ENCODE data around the gene DLG2.

DLG2 gene

GRCh38 chr11:83970061-83970671, 1657.0 kb downstream of the DLG2 start:
- no peak for DNase-seq (ENCODE audit: low read depth in 2 of 3, low spot score in 1 of 3)

- no peak for DNase-seq (ENCODE audit: low read depth in 2 of 3, low spot score in 1 of 3)
Measured at GRCh38 chr11:83957038-83957900, 1669.9 kb downstream of the DLG2 start.

DNA sequence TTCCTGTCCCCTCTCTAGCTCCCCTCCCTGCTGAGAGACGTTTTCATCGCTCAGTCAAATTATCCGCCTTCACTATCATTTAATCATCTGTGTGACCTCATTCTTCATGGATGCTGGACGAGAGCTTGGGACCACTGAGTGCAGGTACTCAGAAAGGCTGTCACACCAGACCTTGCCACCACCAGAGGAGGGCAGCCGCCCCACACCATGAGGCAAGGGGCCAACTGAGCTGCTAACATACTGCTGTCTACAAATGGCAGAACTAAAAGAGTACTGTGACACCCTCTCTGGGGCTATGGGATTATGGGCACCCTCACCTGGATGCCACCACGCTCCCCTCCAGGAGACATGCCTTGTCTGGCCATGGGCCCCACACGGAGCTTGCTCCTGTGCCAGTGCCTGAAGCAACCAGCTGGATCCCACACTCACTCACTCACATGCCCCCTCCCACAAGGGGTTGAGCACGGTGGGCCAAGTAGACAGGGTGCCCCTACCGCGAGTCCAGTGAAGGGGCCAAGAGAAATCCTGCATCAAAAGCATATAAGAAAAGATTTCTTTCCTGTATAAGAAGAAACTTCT, 1670.9 kb downstream of the DLG2 start:
- DNase-seq (ENCODE audit: low read depth in 2 of 3, low spot score in 1 of 3): no peak

DNA sequence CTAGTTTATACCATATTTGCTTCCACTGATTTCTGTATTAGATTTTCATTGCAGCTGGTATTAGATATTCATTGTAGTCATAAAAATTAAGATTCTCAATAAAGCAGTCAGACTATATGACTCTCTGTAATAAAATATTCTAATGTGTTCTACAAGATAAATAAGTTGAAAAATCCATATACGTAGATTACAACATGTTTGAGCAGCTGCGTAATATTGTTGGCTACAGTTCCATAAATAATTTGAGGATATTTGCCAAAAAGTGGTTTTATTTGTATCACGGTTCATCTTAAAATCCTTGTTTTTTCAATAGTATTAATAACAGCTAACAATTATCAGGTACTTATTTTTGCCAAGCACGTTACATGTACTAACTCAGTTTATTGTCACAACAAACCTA, 1672.4 kb downstream of the DLG2 start:
- DNase-seq (ENCODE audit: low read depth in 2 of 3, low spot score in 1 of 3): no peak

GRCh38 chr11:83951521-83951920, 1675.6 kb downstream of the DLG2 start:
- no peak for DNase-seq (ENCODE audit: low read depth in 2 of 3, low spot score in 1 of 3)

GRCh38 chr11:83948200-83948599, 1678.9 kb downstream of the DLG2 start:
- DNase-seq (ENCODE audit: low read depth in 2 of 3, low spot score in 1 of 3): no peak

DNA sequence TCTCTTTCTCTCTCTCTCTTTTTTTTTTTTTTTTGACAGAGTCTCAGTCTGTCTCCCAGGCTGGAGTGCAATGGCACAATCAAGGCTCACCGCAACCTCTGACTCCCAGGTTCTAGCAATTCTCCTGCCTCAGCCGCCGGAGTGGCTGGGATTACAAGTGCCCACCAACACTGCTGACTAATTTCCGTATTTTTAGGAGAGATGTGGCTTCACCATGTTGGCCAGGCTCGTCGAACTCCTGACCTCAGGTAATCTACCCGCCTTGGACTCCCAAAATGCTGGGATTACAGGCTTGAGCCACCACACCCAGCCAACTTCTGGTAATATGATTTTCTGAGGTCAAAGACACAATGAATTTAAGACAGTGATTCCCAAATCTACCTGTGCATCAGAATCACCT, 1681.2 kb downstream of the DLG2 start:
- DNase-seq (ENCODE audit: low read depth in 2 of 3, low spot score in 1 of 3): no peak

DNA sequence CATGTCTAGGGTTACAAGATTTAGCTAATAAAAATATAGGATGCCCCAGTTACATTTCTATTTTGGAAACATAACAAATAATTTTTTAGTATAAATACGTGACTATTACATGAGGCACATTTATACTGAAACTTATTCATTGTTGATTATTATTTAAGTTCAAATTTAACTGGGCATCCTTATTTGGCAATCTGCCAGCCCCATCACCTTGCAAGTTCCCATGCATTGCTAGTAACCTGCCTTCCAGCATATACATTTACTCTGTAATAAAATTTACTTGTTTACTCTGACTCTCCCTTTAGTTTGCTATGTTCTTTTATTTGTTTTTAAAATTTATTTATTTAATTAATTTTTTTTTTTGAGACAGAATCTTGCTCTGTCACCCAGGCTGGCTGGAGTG, 1686.1 kb downstream of the DLG2 start:
- DNase-seq (ENCODE audit: low read depth in 2 of 3, low spot score in 1 of 3): no peak

- no peak for DNase-seq (ENCODE audit: low read depth in 2 of 3, low spot score in 1 of 3)
Measured at GRCh38 chr11:83938148-83938547, 1689.0 kb downstream of the DLG2 start.

DNA sequence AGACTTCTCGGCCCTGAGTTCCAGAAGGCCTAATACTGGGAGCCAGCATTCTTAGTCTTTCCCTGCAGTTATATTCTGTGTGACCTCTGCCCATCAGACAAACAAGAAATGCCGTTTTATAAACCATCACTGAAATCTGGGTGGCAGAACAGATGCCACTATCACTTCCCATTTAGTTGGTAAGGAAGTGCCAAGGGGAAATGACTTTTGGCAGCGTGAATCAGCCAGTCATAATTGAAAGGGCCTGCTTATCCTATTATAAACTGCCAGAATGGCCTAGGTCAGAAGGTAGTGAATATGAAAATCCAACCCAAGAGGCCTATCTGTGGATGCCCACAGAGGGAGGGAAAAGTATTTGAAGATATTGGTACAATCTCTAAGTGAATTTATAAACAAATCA, 1694.1 kb downstream of the DLG2 start:
- no peak for DNase-seq (ENCODE audit: low read depth in 2 of 3, low spot score in 1 of 3)

DNA sequence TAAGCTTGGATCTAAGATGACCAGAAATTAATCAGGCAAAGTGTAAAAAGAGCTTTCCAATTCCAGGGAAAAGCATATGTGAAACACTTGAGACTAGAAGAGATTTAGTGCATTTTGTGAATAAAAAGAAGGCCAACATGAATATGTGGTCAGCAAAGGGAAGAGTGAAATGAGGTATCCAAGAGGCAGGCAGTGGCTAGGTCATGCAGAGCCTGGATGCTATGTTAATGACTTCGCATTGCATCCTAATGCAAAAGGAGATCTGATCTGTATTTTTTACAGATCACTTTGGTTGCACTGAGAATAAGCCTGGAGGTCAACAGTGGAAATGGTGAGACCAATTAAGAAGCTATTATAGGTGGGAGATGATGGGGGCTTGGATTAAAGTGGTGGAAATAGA, 1699.7 kb downstream of the DLG2 start:
- DNase-seq (ENCODE audit: low read depth in 2 of 3, low spot score in 1 of 3): no peak

GRCh38 chr11:83924795-83925542, 1702.2 kb downstream of the DLG2 start:
- DNase-seq (ENCODE audit: low read depth in 2 of 3, low spot score in 1 of 3): no peak

DNA sequence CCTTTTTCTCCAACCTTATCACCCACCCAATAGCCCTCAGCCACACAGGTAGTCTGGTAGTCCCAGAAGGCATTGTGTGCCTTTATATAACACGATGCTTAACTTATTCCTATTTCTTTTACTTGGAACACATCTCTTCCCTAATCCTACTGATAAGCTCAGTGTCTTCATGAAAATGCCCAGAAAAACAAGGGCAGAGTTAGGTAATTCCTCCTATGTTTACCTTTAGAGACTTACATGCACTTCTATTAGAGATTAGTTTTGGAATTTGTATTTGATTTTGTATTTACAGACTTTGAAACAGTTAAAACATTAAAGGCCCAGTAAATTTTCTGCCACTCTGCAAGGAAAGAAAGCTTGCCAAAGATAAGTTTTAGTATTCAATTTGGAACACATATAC, 1703.2 kb downstream of the DLG2 start:
- DNase-seq (ENCODE audit: low read depth in 2 of 3, low spot score in 1 of 3): no peak

GRCh38 chr11:83922953-83923352, 1704.2 kb downstream of the DLG2 start:
- no peak for DNase-seq (ENCODE audit: low read depth in 2 of 3, low spot score in 1 of 3)

DNA sequence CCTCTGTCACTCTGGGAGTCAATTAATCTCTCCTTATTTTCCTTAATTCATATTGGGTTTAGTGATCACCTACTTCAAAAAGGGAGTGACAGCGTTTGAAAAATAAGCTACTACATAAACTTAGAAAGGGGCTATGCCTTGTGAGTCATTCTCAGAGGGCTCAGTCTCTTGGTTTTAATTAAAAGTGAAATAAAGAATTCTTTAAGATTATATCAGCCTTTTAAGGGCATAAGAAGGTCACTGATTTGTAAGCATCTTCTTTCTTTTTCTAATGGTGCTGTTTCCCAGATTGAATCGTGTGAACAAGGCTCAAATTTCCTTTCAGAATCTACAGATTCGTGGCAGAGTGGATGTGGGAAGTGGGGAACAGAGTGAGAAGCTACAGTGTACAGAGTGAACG, 1704.8 kb downstream of the DLG2 start:
- DNase-seq (ENCODE audit: low read depth in 2 of 3, low spot score in 1 of 3): no peak

GRCh38 chr11:83921447-83922192, 1705.5 kb downstream of the DLG2 start:
- DNase-seq (ENCODE audit: low read depth in 2 of 3, low spot score in 1 of 3): no peak

DNA sequence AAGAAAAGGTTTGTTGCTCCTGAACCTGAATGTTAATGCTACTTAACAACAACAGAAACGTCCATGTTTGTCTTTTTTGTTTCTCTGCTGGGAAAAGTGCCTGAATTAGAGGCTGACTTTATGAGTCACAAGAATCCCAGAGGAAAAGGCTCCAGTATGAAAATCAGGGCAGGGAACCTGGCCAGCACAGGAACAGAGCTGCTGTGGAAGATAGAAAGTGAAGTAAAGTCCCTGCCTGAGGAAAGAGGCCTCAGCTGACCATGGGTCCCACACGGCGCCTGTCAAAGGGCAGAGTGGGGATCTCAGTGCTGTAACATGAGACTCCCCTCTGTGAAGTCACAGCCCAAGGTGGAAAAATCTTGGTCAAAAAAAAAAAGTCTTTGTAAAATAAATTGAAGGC, 1708.7 kb downstream of the DLG2 start:
- DNase-seq (ENCODE audit: low read depth in 2 of 3, low spot score in 1 of 3): no peak

DNA sequence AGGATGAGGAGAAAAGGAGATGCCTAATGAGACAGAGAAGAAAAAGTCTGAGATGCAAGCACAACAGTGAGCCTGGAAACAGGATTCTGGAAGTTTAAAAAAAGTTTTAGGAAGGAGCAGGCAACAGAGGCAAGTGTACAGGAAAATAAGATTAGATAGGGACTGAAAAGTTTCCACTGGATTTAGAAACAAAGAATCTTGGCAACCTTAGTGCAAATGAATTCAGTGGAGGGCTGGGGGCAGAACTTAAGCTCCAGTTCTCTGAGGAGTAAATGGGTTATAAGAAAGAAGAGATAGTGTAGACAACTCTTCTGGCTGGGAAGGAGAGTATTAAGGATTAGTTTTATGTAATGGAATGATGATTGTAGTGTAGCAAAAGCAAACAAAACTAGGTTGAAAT, 1712.1 kb downstream of the DLG2 start:
- DNase-seq (ENCODE audit: low read depth in 2 of 3, low spot score in 1 of 3): no peak

DNA sequence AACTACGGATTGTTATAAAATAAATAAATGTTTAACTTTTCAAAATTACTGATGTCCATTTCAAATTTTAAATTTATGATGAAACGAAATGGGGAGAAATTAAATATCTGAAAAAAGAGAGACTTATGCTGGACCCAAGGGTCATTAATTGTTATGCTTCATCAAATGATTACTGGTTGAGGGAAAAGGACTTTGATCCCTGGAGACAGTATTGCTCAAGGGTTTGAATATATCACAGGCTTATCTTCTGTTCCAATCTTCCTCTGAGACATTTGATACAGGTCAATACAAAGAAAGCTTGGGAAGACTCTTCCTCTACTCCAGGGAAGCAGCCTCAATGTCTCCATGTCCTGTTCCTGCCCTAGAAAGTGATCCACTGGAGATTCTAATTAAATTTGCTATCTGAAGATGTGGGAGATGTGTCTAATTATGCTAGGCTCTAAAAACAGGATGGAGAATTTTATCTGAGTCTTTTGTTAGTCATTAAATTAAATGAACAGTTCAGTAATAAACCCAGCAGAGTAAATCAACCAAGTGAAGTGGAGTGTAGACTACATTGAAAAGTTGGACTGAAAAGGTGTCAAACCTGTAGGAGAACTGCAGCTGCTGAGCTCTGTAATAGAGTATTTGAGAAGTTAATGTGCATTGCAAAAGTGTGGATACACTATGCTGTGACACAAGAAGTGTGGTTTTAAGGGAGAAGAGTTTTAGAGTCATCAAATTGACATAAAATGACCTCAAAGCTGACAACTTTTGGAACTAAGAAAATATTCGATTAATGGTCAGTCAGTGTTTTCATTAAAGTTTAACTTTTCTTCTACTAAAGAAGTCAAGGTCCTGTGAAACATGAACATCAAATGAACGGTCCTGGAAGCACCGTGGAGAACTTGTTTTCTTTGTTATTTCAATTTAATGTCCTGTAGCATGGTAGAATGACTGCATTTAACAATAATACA, 1717.3 kb downstream of the DLG2 start:
- DNase-seq (ENCODE audit: low read depth in 2 of 3, low spot score in 1 of 3): no peak

DNA sequence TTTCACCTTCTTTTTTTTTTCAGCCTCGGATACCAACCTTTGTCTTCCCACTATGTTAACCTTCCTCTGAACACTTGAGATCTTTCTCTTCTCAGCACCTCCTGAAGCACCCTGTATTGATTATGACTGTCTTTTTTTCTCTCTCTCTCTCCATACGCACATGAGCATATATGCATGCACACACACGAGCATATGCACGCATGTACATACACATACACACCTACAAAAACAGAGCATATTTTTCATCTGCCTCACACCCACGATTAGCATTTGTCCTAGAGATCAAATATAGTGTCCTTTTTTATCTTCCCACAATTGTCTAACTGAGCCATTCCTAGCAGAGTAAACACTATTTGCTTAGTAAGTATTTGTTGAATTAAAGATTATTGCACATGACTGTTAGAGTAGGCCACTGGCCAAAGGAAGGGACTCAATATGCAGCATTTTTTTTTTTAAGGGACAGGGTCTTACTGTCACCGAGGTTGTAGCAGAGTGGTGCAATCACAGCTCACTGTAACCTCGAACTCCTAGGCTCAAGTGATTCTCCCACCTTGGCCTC, 1718.8 kb downstream of the DLG2 start:
- DNase-seq (ENCODE audit: low read depth in 2 of 3, low spot score in 1 of 3): no peak

Measured in stimulated activated CD4-positive, alpha-beta T cell treated with anti-CD3 and anti-CD28 coated beads, Interleukin-12 subunit alpha, Interleukin-12 subunit beta, amount 100 ng/mL, for 48 hours (primary cell).